Panc1 (cell line): Measurements from ENCODE around the gene MYH11. TPM values are rescaled to one million over a fixed set of nuclear protein-coding genes. Genes with fewer than 3 reads are reported as not detected.

Experiments used
- ATAC-seq: fragments of 200-7000 bp; cut with Tn5 transposase; 2 replicates; pipeline ENCODE4 v1.9.1; 2020; ENCODE audit warnings: mild to moderate bottlenecking, moderate library complexity
- BruUV-seq: library from RNA; stranded (reverse); fragments of 400-500 nt; replicated peaks from 2 replicates; lab custom pipeline; 2021; lab: Mats Ljungman, UMichigan
- CTCF ChIA-PET: fragments of 300-600 bp; sonication (Branson Sonifier 250); formaldehyde crosslinking; loops from one replicate; lab custom pipeline; 2022; ENCODE audit warnings: antibody characterized with exemption; lab: Charles Lee
- POLR2A ChIA-PET: fragments of 300-600 bp; sonication (Branson Sonifier 250); formaldehyde crosslinking; loops from one replicate; lab custom pipeline; 2022; ENCODE audit warnings: antibody characterized with exemption; lab: Charles Lee
- DNase-seq: peaks from one replicate; pipeline ENCODE4 v3.0.0-alpha.2; 2010; ENCODE audit warnings: low read depth, low spot score
- H3K27ac ChIP-seq: 2 replicates; pipeline ENCODE4 v1.5.1; 2011; ENCODE audit warnings: mild to moderate bottlenecking, low read length, inconsistent platforms
- H3K27me3 ChIP-seq: fragments of 200-500 bp; sonication (Bioruptor generic); 2 replicates; pipeline ENCODE4 v1.6.0; 2014; ENCODE audit warnings: low read length, inconsistent platforms; ENCODE audit not compliant: control insufficient read depth, insufficient read depth
- H3K36me3 ChIP-seq: fragments of 200-500 bp; sonication (Bioruptor generic); 2 replicates; pipeline ENCODE4 v1.5.1; 2014; ENCODE audit warnings: inconsistent platforms, mild to moderate bottlenecking, low read length, moderate library complexity; ENCODE audit not compliant: control insufficient read depth, insufficient read depth
- H3K4me1 ChIP-seq: 2 replicates; pipeline ENCODE4 v1.5.1; 2011; ENCODE audit warnings: inconsistent platforms, mild to moderate bottlenecking, low read length, moderate library complexity; ENCODE audit not compliant: control insufficient read depth, insufficient read depth
- H3K4me3 ChIP-seq, 2 experiments: 2 replicates each; pipeline ENCODE4 v1.5.1; 2011 to 2012; ENCODE audit warnings: low read depth in 2 of 2, low read length in 2 of 2, mild to moderate bottlenecking in 2 of 2, inconsistent platforms in 1 of 2, moderate library complexity in 1 of 2
- H3K9me3 ChIP-seq: fragments of 200-500 bp; sonication (Bioruptor generic); 2 replicates; pipeline ENCODE4 v1.5.1; 2014; ENCODE audit warnings: low read depth, mild to moderate bottlenecking, inconsistent platforms, low read length, moderate library complexity; ENCODE audit not compliant: control insufficient read depth, insufficient read depth
- CTCF ChIP-seq: fragments of 450-650 bp; IDR thresholded peaks from 2 replicates; pipeline ENCODE4 v1.5.1; 2017; ENCODE audit warnings: mild to moderate bottlenecking
- POLR2AphosphoS5 ChIP-seq: IDR thresholded peaks from 2 replicates; pipeline ENCODE4 v1.6.1; 2012; ENCODE audit warnings: mild to moderate bottlenecking, low read depth, low read length, moderate library complexity
- REST ChIP-seq, 2 experiments: IDR thresholded peaks; 2 replicates each; pipeline ENCODE4 v1.6.1; 2011 to 2012; ENCODE audit warnings: low read depth in 2 of 2, control low read depth in 1 of 2, low read length in 1 of 2, mild to moderate bottlenecking in 1 of 2, moderate library complexity in 1 of 2; ENCODE audit not compliant: insufficient read depth in 1 of 2
- SIN3A ChIP-seq: IDR thresholded peaks from 2 replicates; pipeline ENCODE4 v1.6.1; 2012; ENCODE audit warnings: low read depth, mild to moderate bottlenecking, low read length, moderate library complexity, borderline replicate concordance; ENCODE audit not compliant: insufficient read depth
- TCF7L2 ChIP-seq: IDR thresholded peaks from 2 replicates; pipeline ENCODE4 v1.6.1; 2011; ENCODE audit warnings: mild to moderate bottlenecking, low read depth, low read length, inconsistent platforms
- in situ Hi-C: cut with HindIII; loops from 2 replicates; pipeline ENCODE4 v1.10.0; 2016; ENCODE audit warnings: low sequenced_read_pairs, low pct_unique_long_range_greater_than_20kb
- intact Hi-C: fragments of 100-400 bp; cut with micrococcal nuclease; formaldehyde crosslinking; loops from one replicate; pipeline ENCODE4 v1.10.0; 2022; ENCODE audit not compliant: unreplicated experiment
- total RNA-seq: library from RNA; stranded (reverse); gene quantifications from one replicate; pipeline ENCODE4 v1.2.1, GENCODE V29; 2021; ENCODE audit not compliant: unreplicated experiment

MYH11 gene
- total RNA-seq, 1 experiment from 2014 or later = 0.51 TPM

DNA sequence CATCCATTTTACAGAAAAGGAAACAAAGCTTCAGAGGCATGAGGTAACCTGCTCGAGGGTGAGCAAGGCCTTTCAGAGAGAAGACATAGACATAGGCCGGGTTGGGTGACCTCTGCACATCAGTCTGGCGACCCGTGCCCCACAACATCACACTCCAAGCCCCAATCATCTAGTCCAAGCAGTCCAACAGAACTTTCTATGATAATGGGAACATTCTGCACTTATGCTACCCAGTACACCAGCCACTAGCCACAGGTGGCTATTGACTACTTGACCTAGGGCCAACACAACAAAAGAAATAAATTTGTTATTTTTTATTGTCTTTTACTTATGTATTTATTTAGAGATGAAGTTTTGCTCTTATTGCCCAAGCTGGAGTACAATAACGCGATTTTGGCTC lies 20.8 kb downstream of the MYH11 start:
- intact Hi-C loops (no loop called here), in situ Hi-C loops (no loop called here)
- no peak for TF ChIP-seq TCF7L2
- no peak for TF ChIP-seq SIN3A
- TF ChIP-seq CTCF = no peak
- no peak for TF ChIP-seq REST (IDR thresholded peaks at IDR 0.05; ENCODE audit: insufficient read depth in 1 of 2, low read depth in 2 of 2, low read length in 1 of 2)
- no peak for TF ChIP-seq POLR2AphosphoS5
- no peak for DNase-seq
- no peak overlapping the region for H3K4me3 ChIP-seq
- H3K36me3 ChIP-seq = no peaks in the 10 kb centered on the region
- ChIA-PET CTCF (no interaction called here), POLR2A (no interaction called here)
- no peak overlapping the region for H3K27ac ChIP-seq
- H3K9me3 ChIP-seq = no peaks in the 10 kb centered on the region
- no peaks in the 10 kb centered on the region for H3K4me1 ChIP-seq
- H3K27me3 ChIP-seq = no peaks in the 10 kb centered on the region
- no TSS peak for BruUV-seq
- ATAC-seq = no peak

DNA sequence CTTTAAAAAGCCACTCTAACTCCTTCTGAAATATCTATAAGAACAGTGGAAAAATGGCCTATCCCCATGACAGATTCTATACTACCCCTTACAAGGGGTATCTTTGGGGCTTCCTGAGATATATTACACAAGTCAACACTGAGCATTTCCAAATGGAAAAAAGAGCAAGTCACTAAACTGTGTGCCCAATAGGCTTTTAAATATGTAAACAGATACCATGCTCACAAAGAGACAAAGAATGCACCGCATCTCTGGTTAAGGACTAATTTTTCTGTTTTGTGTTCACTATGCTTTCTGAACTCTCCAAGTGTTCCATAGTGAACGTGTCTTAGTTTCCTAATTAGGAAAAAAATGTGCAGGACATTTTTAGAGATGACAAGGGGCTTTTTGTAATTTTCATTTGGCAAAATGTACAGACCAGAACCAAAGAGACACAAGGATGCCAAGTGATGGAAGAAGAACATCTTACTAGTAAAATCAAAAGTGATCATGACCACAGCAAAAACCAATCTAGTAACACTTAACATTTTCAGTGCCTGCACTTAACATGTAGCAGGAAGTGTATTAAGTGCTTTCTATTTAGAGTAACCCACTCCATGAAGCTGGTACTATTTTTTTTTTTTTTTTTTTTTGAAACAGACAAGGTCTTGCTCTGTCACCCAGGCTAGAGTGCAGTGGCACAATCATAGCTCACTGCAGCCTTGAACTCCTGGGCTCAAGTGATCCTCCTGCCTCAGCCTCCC lies 21.5 kb downstream of the MYH11 start:
- no peak overlapping the region for H3K27ac ChIP-seq
- H3K4me3 ChIP-seq = no peak overlapping the region
- POLR2A ChIA-PET = no interaction called here
- DNase-seq = no peak
- no TSS peak for BruUV-seq
- in situ Hi-C loops = no loop called here
- CTCF ChIA-PET = no interaction called here
- H3K27me3 ChIP-seq = no peaks in the 10 kb centered on the region
- TF ChIP-seq SIN3A (no peak), REST (IDR thresholded peaks at IDR 0.05; ENCODE audit: insufficient read depth in 1 of 2, low read depth in 2 of 2, low read length in 1 of 2) (no peak), TCF7L2 (no peak), CTCF (no peak), POLR2AphosphoS5 (no peak)
- H3K9me3 ChIP-seq = no peaks in the 10 kb centered on the region
- ATAC-seq = no peak
- no peaks in the 10 kb centered on the region for H3K4me1 ChIP-seq
- intact Hi-C loops = no loop called here
- H3K36me3 ChIP-seq = no peaks in the 10 kb centered on the region
